Type B pancreatic cell (in vitro differentiated cells): Measurements from ENCODE around the gene FCHSD2. TPM values are rescaled to one million over a fixed set of nuclear protein-coding genes. Genes with fewer than 3 reads are reported as not detected.

Experiments
- DNase-seq: peaks from one replicate; pipeline ENCODE4 v3.0.0; 2021; ENCODE audit warnings: mixed read lengths; ENCODE audit not compliant: unreplicated experiment; ENCODE audit errors: extremely low spot score
- H3K27ac Mint-ChIP-seq: 2 replicates; pipeline ENCODE4 v1.8.0; 2021; ENCODE audit warnings: mild to moderate bottlenecking, mixed read lengths
- H3K27me3 Mint-ChIP-seq: 2 replicates; pipeline ENCODE4 v1.8.0; 2021; ENCODE audit warnings: mixed read lengths
- H3K36me3 Mint-ChIP-seq: 2 replicates; pipeline ENCODE4 v1.8.0; 2021; ENCODE audit warnings: mixed read lengths
- H3K4me1 Mint-ChIP-seq: one replicate; pipeline ENCODE4 v1.8.0; 2021; ENCODE audit warnings: mixed read lengths; ENCODE audit not compliant: unreplicated experiment
- H3K4me3 Mint-ChIP-seq: 2 replicates; pipeline ENCODE4 v1.8.0; 2021; ENCODE audit warnings: mild to moderate bottlenecking, mixed read lengths
- H3K9me3 Mint-ChIP-seq: 2 replicates; pipeline ENCODE4 v1.8.0; 2021; ENCODE audit warnings: mixed read lengths
- total RNA-seq: library from RNA; stranded (reverse); gene quantifications from 2 replicates; pipeline ENCODE4 v1.2.1, GENCODE V29; 2021; ENCODE audit warnings: low replicate concordance
- TF ChIP-seq, protein P1 (sequence below): fragments of 200-600 bp; sonication (generic); conservative IDR thresholded peaks from 2 replicates; pipeline ENCODE4 v1.5.0; 2021; ENCODE audit warnings: antibody characterized with exemption, mild to moderate bottlenecking

Gene FCHSD2
- total RNA-seq, 1 donor from 2014 or later = 30.8 TPM

GRCh38 chr11:73048446-73048845 is 93.7 kb downstream of the FCHSD2 start:
- peaks cover 6% of the 10 kb centered on the region for H3K4me1 Mint-ChIP-seq
- DNase-seq = no peak
- TF ChIP-seq, protein P1, sequence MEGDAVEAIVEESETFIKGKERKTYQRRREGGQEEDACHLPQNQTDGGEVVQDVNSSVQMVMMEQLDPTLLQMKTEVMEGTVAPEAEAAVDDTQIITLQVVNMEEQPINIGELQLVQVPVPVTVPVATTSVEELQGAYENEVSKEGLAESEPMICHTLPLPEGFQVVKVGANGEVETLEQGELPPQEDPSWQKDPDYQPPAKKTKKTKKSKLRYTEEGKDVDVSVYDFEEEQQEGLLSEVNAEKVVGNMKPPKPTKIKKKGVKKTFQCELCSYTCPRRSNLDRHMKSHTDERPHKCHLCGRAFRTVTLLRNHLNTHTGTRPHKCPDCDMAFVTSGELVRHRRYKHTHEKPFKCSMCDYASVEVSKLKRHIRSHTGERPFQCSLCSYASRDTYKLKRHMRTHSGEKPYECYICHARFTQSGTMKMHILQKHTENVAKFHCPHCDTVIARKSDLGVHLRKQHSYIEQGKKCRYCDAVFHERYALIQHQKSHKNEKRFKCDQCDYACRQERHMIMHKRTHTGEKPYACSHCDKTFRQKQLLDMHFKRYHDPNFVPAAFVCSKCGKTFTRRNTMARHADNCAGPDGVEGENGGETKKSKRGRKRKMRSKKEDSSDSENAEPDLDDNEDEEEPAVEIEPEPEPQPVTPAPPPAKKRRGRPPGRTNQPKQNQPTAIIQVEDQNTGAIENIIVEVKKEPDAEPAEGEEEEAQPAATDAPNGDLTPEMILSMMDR = no peak
- H3K9me3 Mint-ChIP-seq = no peaks in the 10 kb centered on the region
- peaks cover 7% of the 10 kb centered on the region for H3K36me3 Mint-ChIP-seq
- no peak overlapping the region for H3K27ac Mint-ChIP-seq
- no peaks in the 10 kb centered on the region for H3K27me3 Mint-ChIP-seq
- H3K4me3 Mint-ChIP-seq = no peak overlapping the region

DNA sequence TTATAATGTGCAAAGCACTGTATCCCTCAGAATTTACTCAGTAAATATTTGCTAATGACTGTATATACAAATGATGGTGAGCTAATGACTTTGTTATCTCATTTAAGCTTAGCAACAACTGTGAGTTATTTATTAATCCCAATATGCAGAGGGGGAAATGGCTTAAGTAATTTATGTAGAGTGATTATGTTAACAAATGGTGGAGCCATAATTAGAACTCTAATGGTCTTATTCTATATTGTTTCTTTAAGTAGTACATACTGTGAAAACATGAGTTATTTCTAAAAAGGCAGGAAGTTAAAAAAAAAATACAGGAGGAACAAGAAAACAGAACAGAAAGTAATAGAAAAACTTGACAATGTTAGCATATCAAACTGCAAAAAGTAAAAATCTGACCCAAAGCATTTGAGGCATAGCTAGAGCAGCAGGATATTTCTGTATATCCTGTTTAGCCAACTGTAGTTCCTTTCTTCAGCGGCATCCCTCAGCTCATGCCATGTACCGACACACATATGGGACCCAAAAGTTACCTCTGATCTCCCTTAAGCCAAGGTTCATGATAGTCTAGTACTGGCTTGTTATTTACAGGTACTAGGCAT is 94.2 kb downstream of the FCHSD2 start:
- peaks cover 7% of the 10 kb centered on the region for H3K36me3 Mint-ChIP-seq
- H3K9me3 Mint-ChIP-seq = no peaks in the 10 kb centered on the region
- H3K4me1 Mint-ChIP-seq = peaks cover 6% of the 10 kb centered on the region
- peak overlapping the region; percentile 24 for H3K27ac Mint-ChIP-seq
- TF ChIP-seq, protein P1 = no peak
- H3K27me3 Mint-ChIP-seq = no peaks in the 10 kb centered on the region
- DNase-seq = no peak
- H3K4me3 Mint-ChIP-seq = no peak overlapping the region

GRCh38 chr11:73040046-73040445 is 102.1 kb downstream of the FCHSD2 start:
- H3K27ac Mint-ChIP-seq = no peak overlapping the region
- TF ChIP-seq, protein P1 = no peak
- H3K9me3 Mint-ChIP-seq = peaks cover 9% of the 10 kb centered on the region
- H3K27me3 Mint-ChIP-seq = no peaks in the 10 kb centered on the region
- no peak overlapping the region for H3K4me3 Mint-ChIP-seq
- peaks cover 28% of the 10 kb centered on the region for H3K36me3 Mint-ChIP-seq
- no peak for DNase-seq
- H3K4me1 Mint-ChIP-seq = no peaks in the 10 kb centered on the region

GRCh38 chr11:73034777-73035176 is 107.3 kb downstream of the FCHSD2 start:
- Mint-ChIP-seq H3K9me3 (no peaks in the 10 kb centered on the region), H3K36me3 (peaks cover 20% of the 10 kb centered on the region), H3K4me1 (no peaks in the 10 kb centered on the region), H3K27me3 (no peaks in the 10 kb centered on the region), H3K4me3 (no peak overlapping the region), H3K27ac (no peak overlapping the region)
- TF ChIP-seq, protein P1 = no peak
- DNase-seq = no peak

GRCh38 chr11:73034331-73034730 is 107.8 kb downstream of the FCHSD2 start:
- Mint-ChIP-seq H3K4me1 (no peaks in the 10 kb centered on the region), H3K27ac (no peak overlapping the region), H3K36me3 (peaks cover 20% of the 10 kb centered on the region), H3K27me3 (no peaks in the 10 kb centered on the region), H3K9me3 (no peaks in the 10 kb centered on the region), H3K4me3 (no peak overlapping the region)
- TF ChIP-seq, protein P1 = no peak
- no peak for DNase-seq
